ENCODE results near the gene UTY.
"Not testable (repeated sequence)": the region's sequence is repeated elsewhere in the genome, so short reads cannot be mapped to it uniquely, and the experiment has no call there.

The UTY gene

GRCh38 chrY:13312966-13313365 is 166.9 kb downstream of the UTY start:
- DNase-seq (ENCODE audit: low read depth in 4 of 4, low spot score in 1 of 4): no peak

- no peak for DNase-seq (ENCODE audit: low read depth in 4 of 4, low spot score in 1 of 4)
Observed at GRCh38 chrY:13307959-13308358, 171.9 kb downstream of the UTY start.

- no peak for DNase-seq (ENCODE audit: low read depth in 4 of 4, low spot score in 1 of 4)
Observed at GRCh38 chrY:13300795-13301194, 179.0 kb downstream of the UTY start.

GRCh38 chrY:13299411-13299810 is 180.4 kb downstream of the UTY start:
- DNase-seq (ENCODE audit: low read depth in 4 of 4, low spot score in 1 of 4): no peak

- no peak for DNase-seq (ENCODE audit: low read depth in 4 of 4, low spot score in 1 of 4)
Observed at GRCh38 chrY:13296176-13296890, 183.5 kb downstream of the UTY start.

- DNase-seq (ENCODE audit: low read depth in 4 of 4, low spot score in 1 of 4): no peak
Observed at GRCh38 chrY:13295026-13295425, 184.8 kb downstream of the UTY start.

GRCh38 chrY:13291199-13291598 is 188.6 kb downstream of the UTY start:
- DNase-seq (ENCODE audit: low read depth in 4 of 4, low spot score in 1 of 4): no peak

GRCh38 chrY:13282151-13283054 is 197.4 kb downstream of the UTY start:
- DNase-seq (ENCODE audit: low read depth in 4 of 4, low spot score in 1 of 4): not testable (repeated sequence)

- DNase-seq (ENCODE audit: low read depth in 4 of 4, low spot score in 1 of 4): no peak
Observed at GRCh38 chrY:13279561-13279960, 200.3 kb downstream of the UTY start.

GRCh38 chrY:13271706-13272105 is 208.1 kb downstream of the UTY start:
- DNase-seq (ENCODE audit: low read depth in 4 of 4, low spot score in 1 of 4): no peak

- not testable (repeated sequence) for DNase-seq (ENCODE audit: low read depth in 4 of 4, low spot score in 1 of 4)
Observed at GRCh38 chrY:13253941-13254440, 225.8 kb downstream of the UTY start.

- no peak for DNase-seq (ENCODE audit: low read depth in 4 of 4, low spot score in 1 of 4)
Observed at GRCh38 chrY:13250421-13250820, 229.4 kb downstream of the UTY start.

- DNase-seq (ENCODE audit: low read depth in 4 of 4, low spot score in 1 of 4): no peak
Observed at GRCh38 chrY:13243716-13244115, 236.1 kb downstream of the UTY start.

- DNase-seq (ENCODE audit: low read depth in 4 of 4, low spot score in 1 of 4): no peak
Observed at GRCh38 chrY:13233901-13234300, 245.9 kb downstream of the UTY start.

- no peak for DNase-seq (ENCODE audit: low read depth in 4 of 4, low spot score in 1 of 4)
Observed at GRCh38 chrY:13233118-13233517, 246.7 kb downstream of the UTY start.

- DNase-seq (ENCODE audit: low read depth in 4 of 4, low spot score in 1 of 4): no peak
Observed at GRCh38 chrY:13227354-13227953, 252.4 kb downstream of the UTY start.

GRCh38 chrY:13210961-13211646 is 268.7 kb downstream of the UTY start:
- no peak for DNase-seq (ENCODE audit: low read depth in 4 of 4, low spot score in 1 of 4)

- DNase-seq (ENCODE audit: low read depth in 4 of 4, low spot score in 1 of 4): no peak
Observed at GRCh38 chrY:13205214-13205613, 274.6 kb downstream of the UTY start.
